Stomach (tissue), 9 donors: ENCODE measurements around the gene MOV10L1. TPM values are rescaled to one million over a fixed set of nuclear protein-coding genes. Genes with fewer than 3 reads are reported as not detected.

ENCODE experiments used
- DNase-seq, 2 donors: peaks; one replicate each; pipeline versions ENCODE4 v3.0.0 to v3.0.0-alpha.2; 2013 to 2019
- H3K27ac ChIP-seq, 5 donors: fragments of 200-600 bp in 4 of 5; sonication (generic) in 4 of 5; one replicate each; pipeline ENCODE4 v1.5.1; 2013 to 2019; ENCODE audit warnings: mild to moderate bottlenecking in 1 of 5, moderate library complexity in 1 of 5
- H3K27me3 ChIP-seq, 3 donors: fragments of 200-600 bp; sonication (generic); one replicate each; pipeline ENCODE4 v1.5.1; 2017 to 2019; ENCODE audit warnings: mixed run types in 1 of 3
- H3K36me3 ChIP-seq, 4 donors: fragments of 200-600 bp; sonication (generic); 1 replicate in 3 of 4; 2 replicates in 1 of 4; pipeline ENCODE4 v1.5.1; 2016 to 2019
- H3K4me1 ChIP-seq, 4 donors: fragments of 200-600 bp; sonication (generic); one replicate each; pipeline ENCODE4 v1.5.1; 2016 to 2019
- H3K4me3 ChIP-seq, 4 donors: fragments of 200-600 bp; sonication (generic) in 3 of 4; one replicate each; pipeline ENCODE4 v1.5.1; 2016 to 2019; ENCODE audit warnings: mild to moderate bottlenecking in 1 of 4
- H3K9me3 ChIP-seq, 4 donors: fragments of 200-600 bp; sonication (generic); one replicate each; pipeline ENCODE4 v1.5.1; 2016 to 2019
- CTCF ChIP-seq, 7 experiments: fragments of 450-650 bp in 4 of 7; fragments of 200-600 bp in 3 of 7; sonication (generic) in 3 of 7; IDR thresholded peaks; one replicate each; pipeline ENCODE4 v1.5.1; 2016 to 2019; ENCODE audit warnings: antibody characterized with exemption in 7 of 7, control low read depth in 2 of 7, mild to moderate bottlenecking in 1 of 7
- EP300 ChIP-seq: sonication (generic); formaldehyde crosslinking; IDR thresholded peaks from one replicate; pipeline ENCODE4 v1.6.1; 2017; ENCODE audit warnings: antibody characterized with exemption
- POLR2A ChIP-seq, 4 donors: fragments of 450-650 bp; IDR thresholded peaks; one replicate each; pipeline ENCODE4 v1.6.1; 2016; ENCODE audit warnings: antibody characterized with exemption in 4 of 4, control low read depth in 2 of 4, mild to moderate bottlenecking in 1 of 4, moderate library complexity in 1 of 4
- POLR2AphosphoS5 ChIP-seq, 3 donors: sonication (generic); formaldehyde crosslinking; IDR thresholded peaks; one replicate each; pipeline ENCODE4 v1.6.1; 2016; ENCODE audit warnings: antibody characterized with exemption in 3 of 3
- WGBS, 5 donors: extraction: QIAGEN DNeasy Blood & Tissue Kit in 3 of 5; methylation state at CpG; one replicate each; pipeline versions ENCODE4 v1.1.5 to v1.1.7; 2013 to 2018; 5-methylcytosine and 5-hydroxymethylcytosine counted together
- intact Hi-C: fragments of 100-400 bp; cut with DNase I; formaldehyde crosslinking; loops from one replicate; pipeline ENCODE4 v1.15.1; 2023; ENCODE audit warnings: low total_unique reads
- polyA plus RNA-seq, 3 donors: library from polyadenylated mRNA; stranded (reverse); fragments of 200-250 nt; gene quantifications; one replicate each; pipeline ENCODE4 v1.2.3, GENCODE V29; 2013
- total RNA-seq, 5 donors: library from RNA; depleted of rRNA; stranded (reverse); fragments of >200 nt; gene quantifications; one replicate each; pipeline versions ENCODE4 v1.1.0 to v1.2.3, GENCODE V29; 2014 to 2016
- donor health status: healthy with polysubstance abuse.
- donor health status: Bipolar disorder and iron deficiency.
- donor health status: healthy.

MOV10L1 gene
- total and polyA plus RNA-seq, 8 donors = 0.12 to 2.8 (median 0.46) TPM; not detected in 3

DNA sequence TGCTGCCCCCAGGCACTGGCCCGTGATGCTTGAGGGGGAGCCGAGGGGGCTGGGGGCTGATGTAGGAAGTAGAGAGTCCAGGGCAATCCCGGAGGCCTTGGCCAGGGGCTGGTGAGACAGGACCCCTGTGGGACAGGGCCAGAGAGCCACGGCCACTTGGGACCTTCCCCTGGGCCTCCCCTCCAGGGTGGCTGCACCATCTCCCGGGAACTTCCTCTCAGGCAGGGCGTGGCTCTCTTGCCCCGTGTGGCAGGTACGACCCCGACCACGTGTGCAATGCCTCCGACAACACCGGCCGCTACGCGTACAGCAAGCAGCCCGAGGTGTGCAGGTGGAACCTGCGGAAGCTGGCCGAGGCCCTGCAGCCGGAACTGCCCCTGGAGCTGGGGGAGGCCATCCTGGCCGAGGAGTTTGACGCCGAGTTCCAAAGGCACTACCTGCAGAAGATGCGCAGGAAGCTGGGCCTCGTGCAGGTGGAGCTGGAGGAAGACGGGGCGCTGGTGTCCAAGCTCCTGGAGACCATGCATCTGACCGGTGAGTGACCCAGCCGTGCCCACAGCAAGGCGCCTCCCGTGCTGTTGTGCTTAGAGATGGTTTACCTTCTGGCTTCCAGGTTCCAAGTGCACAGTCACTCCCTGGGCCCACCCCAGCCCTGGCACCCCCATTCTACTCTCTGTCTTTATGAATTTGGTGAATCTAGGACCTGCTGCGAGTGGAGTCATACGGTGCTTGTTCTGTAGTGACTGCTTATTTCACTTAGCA is 120.8 kb downstream of the MOV10L1 start:
- intact Hi-C loops = loop anchor here (5.0 kb wide), 1 partner anchor 58 kb away; no protein-coding TSS in a partner anchor
- H3K9me3 ChIP-seq = peaks cover 0 to 2% (median 0%) of the 10 kb centered on the region in 4 donors
- no peak overlapping the region for H3K4me3 ChIP-seq
- TF ChIP-seq EP300 (no peak), POLR2AphosphoS5 (IDR thresholded peaks at IDR 0.05) (no peak), CTCF (IDR thresholded peaks at IDR 0.05) (no peak), POLR2A (IDR thresholded peaks at IDR 0.05) (no peak)
- no peak for DNase-seq
- peaks cover 52 to 97% (median 95%) of the 10 kb centered on the region in 4 donors for H3K36me3 ChIP-seq
- no peak overlapping the region for H3K27ac ChIP-seq
- H3K4me1 ChIP-seq = peaks cover 0 to 36% (median 23%) of the 10 kb centered on the region in 4 donors
- H3K27me3 ChIP-seq = no peaks in the 10 kb centered on the region
- 84 to 88% (median 86%) methylated on average over 18 to 32 of the region's 32 CpGs for WGBS, 5 donors

- no peak overlapping the region for H3K4me3 ChIP-seq
- peaks cover 0 to 2% (median 0%) of the 10 kb centered on the region in 4 donors for H3K9me3 ChIP-seq
- H3K27me3 ChIP-seq = no peaks in the 10 kb centered on the region
- intact Hi-C loops = loop anchor here (5.0 kb wide), 1 partner anchor 59 kb away; no protein-coding TSS in a partner anchor
- H3K27ac ChIP-seq = no peak overlapping the region
- 88 to 91% (median 89%) methylated on average over 14 of the region's 14 CpGs for WGBS, 5 donors
- no peak for DNase-seq
- H3K36me3 ChIP-seq = peaks cover 55 to 97% (median 96%) of the 10 kb centered on the region in 4 donors
- H3K4me1 ChIP-seq = peaks cover 0 to 33% (median 20%) of the 10 kb centered on the region in 4 donors
- TF ChIP-seq POLR2AphosphoS5 (IDR thresholded peaks at IDR 0.05) = no peak
- TF ChIP-seq EP300 = no peak
- TF ChIP-seq CTCF (IDR thresholded peaks at IDR 0.05) = no peak
- no peak for TF ChIP-seq POLR2A (IDR thresholded peaks at IDR 0.05)
Measured at GRCh38 chr22:50211147-50211546, 121.3 kb downstream of the MOV10L1 start.

Other genes with a start within 250 kb of the MOV10L1 start
- 10 to 100 TPM; 11.9 to 31.7 (median 21.6) TPM for gene ZBED4, start 236.2 kb upstream of the MOV10L1 start, total RNA-seq
- gene ZBED4, start 236.2 kb upstream of the MOV10L1 start, polyA plus RNA-seq = 1 to 10 TPM; 2.2 to 3.2 (median 3.2) TPM
- 10 to 100 TPM in 2 of 5 donors, 1 to 10 TPM in 3; 2.3 to 30.7 (median 9.4) TPM for gene ALG12, start 171.6 kb upstream of the MOV10L1 start, total RNA-seq
- 1 to 10 TPM; 3.8 to 9.2 (median 8.8) TPM for gene ALG12, start 171.6 kb upstream of the MOV10L1 start, polyA plus RNA-seq
- gene CRELD2, start 171.4 kb upstream of the MOV10L1 start, total RNA-seq = 10 to 100 TPM; 35.4 to 83.0 (median 81.1) TPM
- 10 to 100 TPM; 19.4 to 30.4 (median 29.0) TPM for gene CRELD2, start 171.4 kb upstream of the MOV10L1 start, polyA plus RNA-seq
- 100 to 1,000 TPM in 3 of 5 donors, 10 to 100 TPM in 2; 51.9 to 802 (median 298) TPM for gene PIM3, start 129.2 kb upstream of the MOV10L1 start, total RNA-seq
- gene PIM3, start 129.2 kb upstream of the MOV10L1 start, polyA plus RNA-seq = 10 to 100 TPM; 75.6 to 87.6 (median 81.6) TPM
- 1 to 10 TPM in 1 of 5 donors, under 1 TPM in 2, not detected in 2; 0.87 to 1.2 (median 0.92) TPM for gene IL17REL, start 77.2 kb upstream of the MOV10L1 start, total RNA-seq
- gene IL17REL, start 77.2 kb upstream of the MOV10L1 start, polyA plus RNA-seq = under 1 TPM in 1 of 3 donors, not detected in 2; 0.03 TPM
- not detected for gene TTLL8, start 31.7 kb upstream of the MOV10L1 start, total RNA-seq
- not detected for gene TTLL8, start 31.7 kb upstream of the MOV10L1 start, polyA plus RNA-seq
- not detected for gene MLC1, start 4.6 kb upstream of the MOV10L1 start, total RNA-seq
- gene MLC1, start 4.6 kb upstream of the MOV10L1 start, polyA plus RNA-seq = not detected
- 1 to 10 TPM in 2 of 5 donors, under 1 TPM in 1, not detected in 2; 0.29 to 1.8 (median 1.6) TPM for gene PANX2, start 80.7 kb downstream of the MOV10L1 start, total RNA-seq
- gene PANX2, start 80.7 kb downstream of the MOV10L1 start, polyA plus RNA-seq = 1 to 10 TPM in 1 of 3 donors, under 1 TPM in 1, not detected in 1; 0.25 to 1.1 TPM
- 100 to 1,000 TPM in 2 of 5 donors, 10 to 100 TPM in 3; 13.2 to 245 (median 56.7) TPM for gene TRABD, start 95.9 kb downstream of the MOV10L1 start, total RNA-seq
- gene TRABD, start 95.9 kb downstream of the MOV10L1 start, polyA plus RNA-seq = 10 to 100 TPM; 41.4 to 46.4 (median 45.5) TPM
- gene SELENOO, start 111.0 kb downstream of the MOV10L1 start, total RNA-seq = 100 to 1,000 TPM in 1 of 5 donors, 10 to 100 TPM in 4; 10.1 to 185 (median 57.2) TPM
- 10 to 100 TPM; 30.9 to 37.5 (median 33.1) TPM for gene SELENOO, start 111.0 kb downstream of the MOV10L1 start, polyA plus RNA-seq
- 100 to 1,000 TPM in 1 of 5 donors, 10 to 100 TPM in 4; 40.4 to 112 (median 91.5) TPM for gene TUBGCP6, start 155.0 kb downstream of the MOV10L1 start, total RNA-seq
- 10 to 100 TPM; 37.8 to 59.0 (median 38.8) TPM for gene TUBGCP6, start 155.0 kb downstream of the MOV10L1 start, polyA plus RNA-seq
- 100 to 1,000 TPM in 2 of 5 donors, 10 to 100 TPM in 3; 15.4 to 156 (median 74.1) TPM for gene HDAC10, start 161.3 kb downstream of the MOV10L1 start, total RNA-seq
- gene HDAC10, start 161.3 kb downstream of the MOV10L1 start, polyA plus RNA-seq = 10 to 100 TPM; 24.7 to 41.4 (median 36.2) TPM
- 10 to 100 TPM in 2 of 5 donors, 1 to 10 TPM in 3; 5.2 to 49.6 (median 9.3) TPM for gene MAPK12, start 171.7 kb downstream of the MOV10L1 start, total RNA-seq
- gene MAPK12, start 171.7 kb downstream of the MOV10L1 start, polyA plus RNA-seq = 1 to 10 TPM; 4.7 to 9.3 (median 7.1) TPM
- 10 to 100 TPM in 1 of 5 donors, 1 to 10 TPM in 2, under 1 TPM in 1, not detected in 1; 0.29 to 10.1 (median 5.7) TPM for gene MAPK11, start 180.4 kb downstream of the MOV10L1 start, total RNA-seq
- 10 to 100 TPM in 2 of 3 donors, 1 to 10 TPM in 1; 8.5 to 13.6 (median 12.3) TPM for gene MAPK11, start 180.4 kb downstream of the MOV10L1 start, polyA plus RNA-seq
- gene PLXNB2, start 217.6 kb downstream of the MOV10L1 start, total RNA-seq = 100 to 1,000 TPM; 105 to 648 (median 400) TPM
- 100 to 1,000 TPM in 2 of 3 donors, 10 to 100 TPM in 1; 50.3 to 197 (median 147) TPM for gene PLXNB2, start 217.6 kb downstream of the MOV10L1 start, polyA plus RNA-seq
- gene DENND6B, start 237.0 kb downstream of the MOV10L1 start, total RNA-seq = 10 to 100 TPM in 2 of 5 donors, 1 to 10 TPM in 3; 2.2 to 13.4 (median 2.5) TPM
- 1 to 10 TPM; 2.0 to 7.6 (median 5.5) TPM for gene DENND6B, start 237.0 kb downstream of the MOV10L1 start, polyA plus RNA-seq